MV-4-11 (cell line): ENCODE measurements around the gene DLGAP5.
A peak's percentile ranks its signal among the peaks of the same experiment; 100 is the strongest.

ENCODE experiments used
- DNase-seq: peaks from one replicate; lab custom pipeline; 2025; lab: John Stamatoyannopoulos, UW

DLGAP5 gene

GRCh38 chr14:55191203-55192053 is at the start of gene DLGAP5:
DLGAP5 (minus strand) TSS chr14:55191585; CDS start chr14:55189179, 2,406 bp downstream.
- peak; percentile 97 for DNase-seq

GRCh38 chr14:55240526-55241178 is 49.3 kb upstream of the DLGAP5 start:
- DNase-seq: no peak

DNA sequence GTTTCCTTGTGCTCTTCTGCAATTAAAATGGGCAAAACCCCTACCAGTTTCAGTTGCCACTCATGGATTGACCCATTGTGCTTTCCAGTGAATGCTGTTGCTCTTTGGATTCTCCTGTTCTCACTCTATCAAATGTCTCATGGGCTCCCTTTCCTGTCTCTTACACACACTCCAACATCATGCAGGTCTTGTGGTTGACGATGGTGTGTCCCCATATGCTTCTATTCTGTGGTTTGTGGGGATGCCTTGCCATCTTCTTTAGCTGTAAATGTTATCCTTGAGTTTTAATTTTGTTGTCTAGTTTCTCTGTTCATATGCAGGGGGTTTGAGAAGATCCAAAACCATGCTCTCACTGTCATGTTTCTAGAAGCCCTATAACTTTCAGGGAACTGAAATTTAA is 47.9 kb upstream of the DLGAP5 start:
- no peak for DNase-seq

DNA sequence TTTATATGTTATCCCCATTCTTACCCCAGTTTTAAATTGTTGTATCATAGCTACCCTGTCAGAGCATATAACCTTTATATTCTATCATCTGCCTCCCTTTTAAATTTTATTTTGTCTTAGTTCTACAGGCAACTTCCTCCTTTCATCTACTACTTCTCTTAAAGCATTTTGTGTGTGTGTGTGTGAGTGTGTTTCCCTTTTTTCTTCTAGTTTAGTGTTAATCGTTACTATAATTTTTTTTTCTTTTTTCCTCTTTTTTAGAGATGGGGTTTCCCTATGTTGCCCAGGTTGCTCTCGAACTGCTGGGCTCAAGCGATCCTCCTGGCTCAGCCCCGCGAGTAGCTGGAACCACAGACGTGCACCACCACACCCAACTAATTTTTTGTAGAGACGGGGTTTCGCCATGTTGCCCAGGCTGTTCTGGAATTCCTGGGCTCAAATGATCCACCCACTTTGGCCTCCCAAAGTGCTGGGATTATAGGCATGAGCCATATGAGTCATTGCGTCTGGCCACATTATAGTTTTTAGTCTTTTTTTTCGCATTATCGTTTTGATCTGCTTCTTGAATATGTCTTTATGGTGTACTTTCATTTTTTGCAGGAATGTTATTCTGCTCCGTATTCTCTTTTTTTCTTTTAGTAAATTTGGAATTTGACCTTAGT is 46.8 kb upstream of the DLGAP5 start:
- DNase-seq: peak; percentile 88

- DNase-seq: no peak
Measured at GRCh38 chr14:55233591-55233990, 42.2 kb upstream of the DLGAP5 start.

GRCh38 chr14:55228261-55228660 is 36.9 kb upstream of the DLGAP5 start:
- DNase-seq: no peak

- no peak for DNase-seq
Measured at GRCh38 chr14:55223364-55223763, 32.0 kb upstream of the DLGAP5 start.

DNA sequence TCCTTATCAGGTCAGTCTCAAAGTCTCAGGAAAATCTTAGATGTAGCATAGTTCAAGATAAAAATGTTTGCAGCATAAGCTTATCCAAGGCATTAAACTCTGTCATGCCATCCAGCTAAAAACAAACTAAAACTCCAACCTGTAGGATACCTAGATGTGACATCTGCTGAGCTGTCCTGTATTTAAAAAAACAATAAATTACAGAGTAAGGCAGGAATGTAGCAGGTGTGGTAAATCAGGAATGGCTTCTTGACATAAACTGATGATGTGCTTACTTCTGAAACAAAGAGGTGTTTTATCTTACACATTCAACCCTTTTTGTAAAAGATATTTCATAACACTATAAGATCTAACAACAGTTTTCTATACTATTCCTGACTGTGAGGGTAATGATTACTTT is 30.6 kb upstream of the DLGAP5 start:
- DNase-seq: no peak

GRCh38 chr14:55221186-55221585 is 29.8 kb upstream of the DLGAP5 start:
- no peak for DNase-seq

- no peak for DNase-seq
Measured at GRCh38 chr14:55220230-55220629, 28.8 kb upstream of the DLGAP5 start.

- no peak for DNase-seq
Measured at GRCh38 chr14:55212634-55213033, 21.2 kb upstream of the DLGAP5 start.

DNA sequence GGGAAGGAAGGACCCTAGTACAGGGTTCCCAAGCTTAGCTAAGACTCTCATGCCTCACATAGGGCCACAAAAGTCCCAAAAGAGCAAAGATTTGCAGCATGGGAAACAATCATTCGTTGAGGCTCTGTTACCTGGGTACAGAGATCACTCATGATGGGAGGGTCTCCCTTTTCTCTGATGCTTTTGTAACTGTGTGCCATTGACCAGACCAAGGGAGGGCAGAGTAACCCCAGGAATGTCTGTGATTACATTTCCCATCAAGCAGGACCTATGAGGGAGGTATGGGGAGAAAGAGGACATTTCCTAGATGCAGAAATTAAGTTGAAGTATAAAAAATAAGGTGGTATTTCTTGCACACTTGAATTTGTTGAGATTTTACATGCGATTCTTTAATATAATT is 16.4 kb upstream of the DLGAP5 start:
- no peak for DNase-seq

- DNase-seq: no peak
Measured at GRCh38 chr14:55206175-55206693, 14.8 kb upstream of the DLGAP5 start.

- DNase-seq: no peak
Measured at GRCh38 chr14:55201219-55202101, 10.1 kb upstream of the DLGAP5 start.

GRCh38 chr14:55200651-55201050 is 9.3 kb upstream of the DLGAP5 start:
- no peak for DNase-seq

DNA sequence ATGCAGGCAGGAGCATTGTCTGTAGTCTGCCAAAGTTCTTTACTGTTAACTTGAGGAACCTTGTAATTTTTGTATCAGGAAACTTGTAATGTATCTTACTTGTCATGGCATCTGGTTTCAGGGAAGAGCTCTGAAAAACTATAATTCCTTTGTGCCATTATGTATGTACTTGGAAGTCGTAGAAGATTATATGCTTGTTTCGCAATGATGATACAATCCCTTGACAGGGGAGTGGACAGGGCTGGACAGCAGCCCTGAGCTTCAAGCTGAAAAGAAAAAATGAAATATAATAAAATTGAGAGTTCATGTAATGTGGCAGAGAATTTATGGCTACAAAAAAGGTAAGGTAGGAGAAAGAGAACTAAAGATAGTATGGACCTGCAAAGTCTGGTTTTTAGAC is 7.4 kb upstream of the DLGAP5 start:
- no peak for DNase-seq

DNA sequence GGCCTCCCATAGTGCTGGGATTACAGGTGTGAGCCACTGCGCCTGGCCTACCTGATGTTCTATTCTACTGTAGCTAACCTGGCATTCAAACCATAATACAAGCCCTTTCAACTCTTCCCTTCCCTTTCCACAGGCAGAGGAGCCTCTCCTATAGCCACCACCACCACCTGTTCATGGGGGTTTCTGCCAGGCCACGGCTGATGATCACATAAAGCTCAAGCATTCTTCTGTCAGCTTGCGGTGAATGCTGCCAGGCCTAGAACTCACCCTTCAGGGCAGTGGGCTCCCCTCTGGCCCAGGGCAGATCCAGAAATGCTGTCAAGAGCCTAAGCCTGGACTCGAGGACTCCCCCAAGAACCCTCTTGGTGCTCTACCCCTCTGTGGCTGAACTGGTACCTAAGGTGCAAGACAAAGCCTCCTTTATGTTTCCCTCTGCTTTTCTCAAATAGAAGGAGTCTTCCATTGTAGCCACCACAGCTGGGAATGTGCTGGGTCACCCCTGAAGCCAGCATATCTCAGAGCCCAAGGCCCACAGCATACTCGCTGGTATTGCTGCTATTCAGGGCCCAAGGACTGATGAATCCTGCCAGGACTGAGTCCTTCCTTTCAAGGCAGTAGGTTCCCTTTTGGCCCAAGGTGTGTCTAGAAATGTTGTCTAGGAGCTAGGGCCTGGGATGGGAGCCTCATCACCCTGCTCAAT is 3.4 kb upstream of the DLGAP5 start:
- DNase-seq: no peak

DNA sequence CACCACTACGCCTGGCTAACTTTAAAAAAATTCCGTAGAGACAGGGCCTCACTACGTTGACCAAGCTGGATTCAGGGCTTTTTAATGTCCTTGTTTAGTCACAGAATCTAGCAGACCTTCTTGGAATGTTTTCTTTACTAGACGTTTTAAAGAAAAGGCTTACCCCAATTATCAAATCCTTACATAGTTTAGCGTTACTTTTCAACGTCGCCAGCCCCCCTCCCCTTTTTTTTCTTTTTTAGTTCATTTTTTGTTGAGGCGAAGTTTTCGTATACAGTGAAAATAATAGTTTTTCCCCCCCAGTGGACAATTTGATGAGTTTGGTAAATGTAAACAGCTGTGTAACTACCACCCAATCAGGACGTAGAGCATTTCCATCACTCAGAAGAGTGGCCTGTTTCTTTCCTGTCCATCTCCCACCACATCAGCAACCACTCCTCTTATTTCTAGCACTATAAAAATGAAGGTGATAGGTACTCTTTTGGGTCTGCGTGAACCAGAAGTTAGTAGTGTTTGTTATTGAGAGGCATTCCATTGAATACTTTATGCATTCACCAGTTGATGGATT is 753 bp upstream of the DLGAP5 start:
- no peak for DNase-seq

DNA sequence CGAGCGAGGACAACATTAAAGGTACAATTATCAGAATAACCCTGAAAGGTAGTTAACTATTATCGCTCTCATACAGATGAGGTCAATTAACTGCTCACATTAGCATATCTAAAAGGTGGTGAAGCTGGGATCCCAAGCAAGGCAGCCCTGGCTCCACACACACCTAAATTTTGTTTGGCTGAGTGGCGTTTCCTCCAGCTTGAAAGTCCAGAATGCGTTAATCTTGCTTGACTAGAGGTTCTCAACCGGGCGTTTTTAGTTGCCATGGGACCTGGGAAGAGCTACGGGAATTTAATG is 531 bp downstream of the DLGAP5 start:
- no peak for DNase-seq

DNA sequence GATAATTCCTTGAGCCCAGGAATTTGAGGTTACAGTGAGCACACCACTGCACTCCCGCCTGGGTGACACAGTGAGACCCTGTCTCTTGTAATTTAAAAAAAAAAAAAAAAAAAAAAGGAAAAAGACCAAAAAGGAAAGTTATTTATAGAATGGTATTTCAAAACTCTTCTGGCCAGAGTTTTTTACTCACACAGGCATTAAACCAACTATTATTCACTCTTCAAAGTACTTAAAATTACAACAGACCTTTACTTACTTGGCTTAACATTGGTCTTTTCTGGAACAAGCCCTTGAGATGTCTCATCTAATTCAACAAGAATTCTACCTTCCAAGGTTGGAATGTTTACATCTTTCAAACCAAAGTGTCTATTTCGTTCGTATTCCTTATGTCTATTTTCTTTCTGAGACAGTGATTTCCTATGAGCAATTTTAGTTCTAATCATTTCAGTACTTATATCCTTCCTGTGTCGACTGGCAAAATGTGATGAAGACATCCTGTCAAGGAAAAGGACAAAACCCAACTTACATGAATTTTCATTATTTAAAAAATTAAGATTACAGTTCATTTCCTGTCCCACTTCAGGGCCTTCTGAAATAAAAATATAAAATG is 2.6 kb downstream of the DLGAP5 start:
- peak; percentile 19 for DNase-seq

DNA sequence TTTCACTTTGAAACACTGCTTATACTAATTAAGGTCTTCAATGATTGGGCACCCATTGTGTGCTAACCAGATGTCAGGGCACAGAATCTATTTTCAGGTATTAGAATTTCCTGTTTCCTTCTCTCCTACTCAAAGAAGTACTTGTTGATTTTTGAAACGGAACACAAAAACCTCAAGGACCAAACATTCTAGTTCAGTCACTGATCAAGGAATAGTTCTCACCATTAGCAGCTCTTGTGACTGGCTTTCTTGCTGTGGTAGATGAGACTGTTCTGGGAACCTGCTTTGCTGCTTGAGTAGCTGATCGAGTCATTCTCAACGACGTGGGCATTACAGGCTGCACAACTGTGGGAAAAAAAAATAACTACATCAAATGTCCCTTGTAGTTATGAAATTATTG is 11.0 kb downstream of the DLGAP5 start:
- no peak for DNase-seq
